DOHH2 (cell line): ENCODE data around the gene DAAM1.

Experiments used
- H3F3A ChIP-seq: fragments of 200-600 bp; sonication (generic), shearing (Covaris generic); 2 replicates; pipeline ENCODE4 v1.6.0; 2016; ENCODE audit warnings: antibody characterized with exemption, mild to moderate bottlenecking; ENCODE audit not compliant: control insufficient read depth, insufficient read depth
- H3K27ac ChIP-seq: fragments of 200-600 bp; sonication (generic); 2 replicates; pipeline ENCODE4 v1.5.1; 2014; ENCODE audit warnings: low read depth, mild to moderate bottlenecking, low read length, moderate library complexity
- H3K27me3 ChIP-seq: fragments of 200-600 bp; sonication (generic); 2 replicates; pipeline ENCODE4 v1.6.1; 2014; ENCODE audit warnings: mild to moderate bottlenecking, low read length, mixed read lengths; ENCODE audit not compliant: control insufficient read depth
- H3K36me3 ChIP-seq: fragments of 200-600 bp; sonication (generic); 2 replicates; pipeline ENCODE4 v1.6.1; 2014; ENCODE audit warnings: mild to moderate bottlenecking, low read length, moderate library complexity, mixed read lengths; ENCODE audit not compliant: control insufficient read depth
- H3K4me1 ChIP-seq: fragments of 200-600 bp; sonication (generic); 2 replicates; pipeline ENCODE4 v1.6.1; 2014; ENCODE audit warnings: mild to moderate bottlenecking, low read length, mixed read lengths; ENCODE audit not compliant: control insufficient read depth
- H3K4me2 ChIP-seq: fragments of 200-600 bp; sonication (generic); 2 replicates; pipeline ENCODE4 v1.6.0; 2014; ENCODE audit warnings: mild to moderate bottlenecking, low read length, moderate library complexity
- H3K4me3 ChIP-seq: fragments of 200-600 bp; sonication (generic); 2 replicates; pipeline ENCODE4 v1.5.1; 2014; ENCODE audit warnings: mild to moderate bottlenecking, low read length, mixed read lengths
- H3K79me2 ChIP-seq: fragments of 200-600 bp; sonication (generic); 2 replicates; pipeline ENCODE4 v1.6.1; 2014; ENCODE audit warnings: mild to moderate bottlenecking, low read length, mixed read lengths; ENCODE audit not compliant: control insufficient read depth
- H3K9me2 ChIP-seq: fragments of 200-600 bp; sonication (generic); replicated peaks from 2 replicates; pipeline ENCODE4 v1.6.1; 2014; ENCODE audit warnings: mild to moderate bottlenecking, low read length, mixed read lengths; ENCODE audit not compliant: control insufficient read depth
- H3K9me3 ChIP-seq: fragments of 200-600 bp; sonication (generic); 2 replicates; pipeline ENCODE4 v1.6.1; 2014; ENCODE audit warnings: antibody characterized with exemption, low read length, mixed read lengths; ENCODE audit not compliant: control insufficient read depth, insufficient read depth
- H4K20me1 ChIP-seq: fragments of 200-600 bp; sonication (generic); 2 replicates; pipeline ENCODE4 v1.6.0; 2014; ENCODE audit warnings: low read depth, mild to moderate bottlenecking, antibody characterized with exemption, low read length, moderate library complexity; ENCODE audit not compliant: control insufficient read depth, insufficient read depth
- CTCF ChIP-seq: fragments of 200-600 bp; sonication (generic); IDR thresholded peaks from one replicate; pipeline ENCODE4 v1.5.1; 2014; ENCODE audit warnings: antibody characterized with exemption, mild to moderate bottlenecking, low read depth, low read length; ENCODE audit not compliant: poor library complexity, severe bottlenecking
- EZH2phosphoT487 ChIP-seq: fragments of 200-600 bp; sonication (generic); IDR thresholded peaks from 2 replicates; pipeline ENCODE4 v1.6.1; 2017; ENCODE audit warnings: borderline replicate concordance, mild to moderate bottlenecking, antibody characterized with exemption, low read length, moderate library complexity, mixed read lengths

Gene DAAM1

DNA sequence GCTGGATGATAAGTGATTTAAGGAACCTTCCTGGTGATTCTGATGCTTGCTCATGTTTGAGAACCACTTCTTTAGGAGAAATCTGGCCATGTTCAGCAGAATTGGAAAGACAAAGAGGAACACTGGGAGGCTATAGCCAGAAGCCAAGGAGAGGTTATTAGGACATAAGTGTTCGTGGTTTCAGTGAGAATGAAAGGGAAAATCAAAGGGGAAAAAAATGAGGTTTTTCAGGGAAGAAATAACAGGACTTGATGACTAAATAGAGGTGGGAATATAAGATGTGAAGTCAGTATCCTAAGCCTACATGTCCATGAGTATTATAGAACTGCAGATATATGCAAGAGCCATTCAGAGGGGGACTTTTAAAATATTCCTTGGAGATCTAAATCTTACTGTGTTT is 95.6 kb downstream of the DAAM1 start:
- H3F3A ChIP-seq, result no peaks in the 10 kb centered on the region

GRCh38 chr14:59292028-59292427 is 103.6 kb downstream of the DAAM1 start:
- Histone ChIP-seq H3F3A (no peaks in the 10 kb centered on the region; the same call in 1 of the 2 replicates), H3K4me1 (peaks cover 48% of the 10 kb centered on the region), H3K9me3 (no peaks in the 10 kb centered on the region), H3K36me3 (peaks cover 56% of the 10 kb centered on the region), H3K27ac (no peak overlapping the region), H3K79me2 (peaks cover 11% of the 10 kb centered on the region), H4K20me1 (no peaks in the 10 kb centered on the region), H3K27me3 (no peaks in the 10 kb centered on the region), H3K4me3 (no peak overlapping the region), H3K4me2 (no peak overlapping the region), H3K9me2 (no peaks in the 10 kb centered on the region)
- TF ChIP-seq EZH2phosphoT487, result no peak
- TF ChIP-seq CTCF, result no peak

More for the DNA sequence above, 95.6 kb downstream of the DAAM1 start:
- no peaks in the 10 kb centered on the region for H3K9me2 ChIP-seq
- H3K4me2 ChIP-seq, result no peak overlapping the region
- 0 out of 2 replicates have a peak, but pooled peaks cover 3% of the 10 kb centered on the region for H3K9me3 ChIP-seq
- peaks cover 11% of the 10 kb centered on the region for H3K4me1 ChIP-seq
- no peak overlapping the region for H3K4me3 ChIP-seq
- no peaks in the 10 kb centered on the region for H3K79me2 ChIP-seq
- H3K36me3 ChIP-seq, result peaks cover 34% of the 10 kb centered on the region
- no peak overlapping the region for H3K27ac ChIP-seq
- H3K27me3 ChIP-seq, result no peaks in the 10 kb centered on the region
- TF ChIP-seq CTCF (no peak), EZH2phosphoT487 (no peak)
- no peaks in the 10 kb centered on the region for H4K20me1 ChIP-seq

DNA sequence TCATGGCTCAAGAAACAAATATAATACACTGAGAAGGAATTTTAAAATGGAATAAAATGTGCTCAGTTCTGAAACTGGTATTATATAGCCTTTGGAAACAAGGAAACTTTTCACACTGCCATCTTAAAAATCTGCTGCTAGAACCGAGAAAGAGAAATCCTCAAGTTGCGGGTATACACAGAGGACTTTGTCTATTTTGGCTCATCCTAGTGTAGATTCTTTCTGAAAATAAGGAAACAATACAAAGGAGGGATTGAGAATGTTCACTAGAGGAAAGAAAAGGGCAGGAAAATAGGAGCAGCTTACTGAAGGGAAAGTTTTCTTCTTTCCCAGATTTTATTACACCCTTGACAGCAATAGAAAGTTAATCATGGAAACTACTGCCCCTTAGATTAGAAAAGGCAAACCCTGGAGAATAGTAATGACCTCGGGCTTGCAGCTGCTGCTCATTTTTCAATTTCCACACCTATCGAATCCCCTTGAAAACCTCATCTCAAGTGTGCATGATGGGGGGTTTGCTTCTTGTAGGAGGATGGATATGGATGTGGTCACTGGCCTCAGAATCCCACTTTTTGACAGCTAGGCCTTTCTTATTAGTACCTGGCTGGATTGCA is 104.6 kb downstream of the DAAM1 start:
- Histone ChIP-seq H4K20me1 (no peaks in the 10 kb centered on the region), H3K27me3 (no peaks in the 10 kb centered on the region), H3K4me2 (no peak overlapping the region), H3K9me2 (no peaks in the 10 kb centered on the region), H3F3A (no peaks in the 10 kb centered on the region; the same call in 1 of the 2 replicates), H3K9me3 (no peaks in the 10 kb centered on the region), H3K79me2 (peaks cover 18% of the 10 kb centered on the region), H3K36me3 (peaks cover 59% of the 10 kb centered on the region), H3K27ac (no peak overlapping the region), H3K4me3 (no peak overlapping the region), H3K4me1 (peaks cover 56% of the 10 kb centered on the region)
- TF ChIP-seq CTCF, result no peak
